GM10847 (cell line): Measurements from ENCODE around the gene MOXD1.

Source experiments
- POLR2A ChIP-seq: IDR thresholded peaks from 2 replicates; pipeline ENCODE4 v1.6.1; 2011; ENCODE audit not compliant: insufficient read length; ENCODE audit errors: extremely low read depth

The MOXD1 gene

GRCh38 chr6:132247381-132248159 lies 153.7 kb downstream of the MOXD1 start:
- no peak for TF ChIP-seq POLR2A

- no peak for TF ChIP-seq POLR2A
Observed at GRCh38 chr6:132246632-132247270, 154.5 kb downstream of the MOXD1 start.

DNA sequence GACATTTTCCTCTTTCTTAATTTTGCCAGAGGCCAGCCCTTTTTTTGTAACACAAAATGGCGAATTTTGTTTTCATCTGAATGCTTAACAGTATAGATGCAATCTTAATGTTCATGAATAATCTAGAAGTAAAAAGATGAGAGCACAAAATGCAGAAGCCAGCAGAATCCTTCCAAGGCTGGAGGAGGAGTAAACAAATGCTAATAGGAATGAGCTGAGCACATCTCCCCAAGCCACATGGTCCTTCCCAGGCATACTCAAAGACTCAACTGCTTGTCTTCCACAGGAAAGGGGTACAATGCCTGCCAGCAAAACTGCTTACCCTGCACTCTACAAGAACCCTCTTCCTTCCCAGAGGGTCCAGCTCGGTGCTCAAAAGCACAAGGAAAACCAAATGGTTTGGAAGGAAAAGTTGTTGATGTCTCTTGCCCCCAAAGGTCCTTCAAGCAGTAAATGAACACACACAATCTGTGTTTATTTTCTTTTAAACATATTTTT lies 155.1 kb downstream of the MOXD1 start:
- no peak for TF ChIP-seq POLR2A
